ENCODE results near the gene DSCAML1.
A peak's percentile ranks its signal among the peaks of the same experiment; 100 is the strongest.

Gene DSCAML1

GRCh38 chr11:117752071-117752470 is 44.9 kb downstream of the DSCAML1 start:
- no peak for DNase-seq

DNA sequence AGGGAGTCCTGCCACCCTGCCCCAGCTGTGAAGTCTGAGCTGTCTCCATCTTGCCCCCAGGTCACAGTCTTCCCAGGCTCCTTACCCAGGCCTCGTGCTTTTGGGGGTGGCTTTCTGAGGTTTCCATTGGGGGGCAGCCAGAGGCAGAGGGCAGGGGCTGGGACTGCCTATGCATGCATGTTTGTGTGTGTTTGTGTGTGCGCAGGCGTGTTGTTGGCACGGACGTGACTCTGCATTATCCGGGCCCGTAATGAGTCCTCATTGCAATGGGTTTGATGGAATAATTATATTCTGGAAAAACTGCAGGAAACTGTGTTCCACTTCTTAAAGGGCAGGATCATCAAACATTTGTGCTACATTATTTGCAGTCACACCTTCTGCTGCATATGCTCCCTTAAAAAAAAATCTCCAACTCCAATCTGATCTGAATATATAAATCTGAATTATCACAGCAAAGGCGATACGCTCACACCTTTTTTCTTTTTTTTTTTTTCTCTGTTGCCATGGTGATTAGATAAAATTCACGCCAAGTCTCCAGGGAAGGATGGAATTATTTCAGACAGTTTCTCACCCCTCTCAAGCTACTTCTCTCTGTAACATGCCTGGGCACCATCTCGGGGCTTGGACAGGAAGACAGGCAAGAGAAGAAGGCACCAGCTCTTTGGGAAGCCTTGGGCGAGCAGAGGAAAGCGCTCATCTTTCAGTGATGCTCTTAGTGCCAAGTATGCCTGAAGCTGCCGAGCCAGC is 45.9 kb downstream of the DSCAML1 start:
- DNase-seq: no peak

DNA sequence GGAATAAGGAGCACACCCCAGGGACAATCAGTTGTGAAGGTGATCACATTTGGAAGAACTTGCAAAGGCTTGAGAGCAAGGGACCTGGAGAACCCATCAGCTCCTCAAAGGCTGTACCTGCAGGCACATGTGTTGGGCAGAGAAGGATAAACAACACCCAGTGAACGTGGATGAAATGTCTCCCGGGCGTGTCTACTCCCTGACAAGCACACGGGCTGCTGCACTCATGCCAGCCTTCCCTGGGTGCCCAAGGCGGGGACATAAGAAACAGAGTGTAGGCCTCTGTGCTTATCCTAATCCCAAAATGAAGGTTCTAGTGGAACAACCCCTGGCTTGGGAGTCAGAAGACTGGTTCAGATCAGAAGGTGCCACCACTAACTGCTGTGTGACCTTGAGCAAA is 46.7 kb downstream of the DSCAML1 start:
- no peak for DNase-seq

- no peak for DNase-seq
Measured at GRCh38 chr11:117749541-117749910, 47.5 kb downstream of the DSCAML1 start.

DNA sequence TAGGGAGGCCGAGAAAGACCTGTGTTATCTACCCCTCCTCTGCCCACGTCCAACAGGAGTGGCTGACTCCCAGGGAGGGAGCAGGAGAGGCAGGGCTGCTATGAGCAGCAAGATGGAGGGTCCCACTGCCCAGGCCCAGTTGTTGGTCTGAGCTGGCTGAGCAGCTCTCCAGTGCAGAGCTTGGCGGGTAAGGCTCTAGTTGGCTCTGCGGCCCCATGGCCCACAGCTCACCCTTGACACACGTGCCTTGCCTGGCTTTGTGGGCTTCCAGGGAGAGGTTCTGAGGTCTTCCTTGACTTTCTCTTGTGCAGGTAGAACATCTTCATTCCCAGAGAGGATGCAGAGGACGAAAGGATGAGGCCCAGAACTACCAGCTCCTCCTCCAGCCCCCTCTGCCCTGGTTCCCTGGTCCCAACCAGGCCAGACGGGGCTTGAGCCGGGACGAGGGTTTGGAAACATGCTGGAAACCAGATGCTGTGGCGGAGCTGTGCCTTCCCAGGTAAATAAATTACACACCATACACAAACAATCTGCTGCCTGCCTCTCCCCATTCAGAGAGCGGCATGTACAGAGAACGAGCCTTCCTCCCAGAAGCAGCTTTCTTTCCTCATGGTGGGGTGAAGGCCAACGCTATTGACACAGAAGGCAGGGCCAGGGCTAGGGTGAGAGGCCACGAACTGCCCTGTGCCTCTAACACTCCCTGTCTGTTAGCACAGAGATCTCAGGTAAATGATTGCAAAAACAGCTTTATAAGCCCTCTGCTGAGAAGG is 48.1 kb downstream of the DSCAML1 start:
- no peak for DNase-seq

- no peak for DNase-seq
Measured at GRCh38 chr11:117747892-117748291, 49.1 kb downstream of the DSCAML1 start.

GRCh38 chr11:117745346-117745745 is 51.7 kb downstream of the DSCAML1 start:
- DNase-seq: no peak

- DNase-seq: no peak
Measured at GRCh38 chr11:117744471-117745150, 52.4 kb downstream of the DSCAML1 start.

DNA sequence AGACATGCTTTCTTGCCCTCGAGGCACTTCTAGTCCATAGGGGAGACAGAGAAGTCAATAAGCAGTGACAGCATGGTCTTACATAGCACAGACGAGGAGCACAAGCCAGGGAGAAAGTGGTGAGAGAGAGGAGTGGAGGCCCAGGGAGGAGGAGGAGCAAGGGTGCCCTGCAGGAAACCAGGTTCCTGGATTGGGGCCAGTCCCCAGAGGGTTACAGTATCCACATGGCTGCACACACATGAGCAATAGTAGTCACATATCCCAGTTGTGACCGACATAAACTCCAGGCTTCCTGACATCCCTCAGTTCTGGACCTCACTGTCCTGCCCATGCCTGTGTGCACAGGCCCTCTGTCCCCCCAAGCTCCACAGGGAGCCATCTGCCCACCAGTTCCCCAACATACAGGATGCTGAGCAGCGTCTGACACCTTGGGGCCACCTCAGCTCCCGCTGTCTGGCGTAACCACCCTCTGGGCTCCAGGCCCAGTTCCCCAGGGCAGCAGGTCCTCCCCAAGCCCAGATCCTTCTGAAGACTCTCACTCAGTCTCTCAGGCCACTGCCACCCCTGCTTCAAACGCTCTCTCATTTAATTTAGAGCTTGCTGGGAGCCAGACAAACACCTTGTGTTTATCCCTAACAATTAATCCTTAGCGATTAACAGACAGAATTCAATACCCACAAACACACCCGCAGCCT is 53.7 kb downstream of the DSCAML1 start:
- no peak for DNase-seq

- DNase-seq: peak; percentile 23
Measured at GRCh38 chr11:117738246-117738957, 58.6 kb downstream of the DSCAML1 start.

GRCh38 chr11:117735350-117735977 is 61.6 kb downstream of the DSCAML1 start:
- DNase-seq: no peak

DNA sequence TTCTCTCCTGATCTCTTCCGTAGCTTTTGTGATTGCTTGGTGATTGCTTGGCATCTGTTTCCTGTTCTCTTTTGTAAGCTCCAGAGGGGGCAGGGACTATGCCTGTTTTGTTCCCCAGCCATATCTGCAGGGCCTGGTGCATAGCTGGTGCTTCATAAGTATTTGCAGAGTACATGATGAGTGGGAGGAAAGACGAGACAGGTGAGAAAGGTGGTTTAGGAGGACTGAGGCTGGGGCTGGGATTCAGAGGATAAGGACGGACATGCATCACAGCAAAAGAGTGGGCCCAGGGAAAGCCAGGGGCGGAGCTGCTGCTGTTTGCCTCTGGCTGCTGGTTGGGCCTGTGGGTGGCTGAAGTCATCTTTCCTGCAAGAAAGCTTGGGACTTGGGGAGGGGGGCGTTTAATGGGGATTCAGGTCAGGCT is 62.4 kb downstream of the DSCAML1 start:
- no peak for DNase-seq

DNA sequence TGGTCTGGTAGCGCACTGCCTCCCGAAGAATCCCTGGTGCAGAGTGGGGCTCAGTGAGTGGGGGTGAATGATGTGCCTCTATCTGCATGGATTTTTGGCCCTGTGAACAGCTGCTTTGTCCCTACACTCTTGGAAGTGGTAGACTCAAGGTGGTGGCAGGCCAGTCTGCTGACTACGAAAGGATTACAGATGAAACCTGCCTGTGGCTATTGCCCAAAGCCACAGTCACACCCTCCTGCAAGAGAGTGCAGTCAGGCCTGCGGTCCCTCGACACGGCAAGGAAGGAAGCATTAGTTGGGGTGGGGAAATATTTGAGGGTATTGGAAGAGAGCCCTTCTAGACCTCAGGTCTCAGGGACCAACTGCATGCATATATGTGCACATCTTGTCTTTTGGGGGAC is 63.7 kb downstream of the DSCAML1 start:
- DNase-seq: no peak

DNA sequence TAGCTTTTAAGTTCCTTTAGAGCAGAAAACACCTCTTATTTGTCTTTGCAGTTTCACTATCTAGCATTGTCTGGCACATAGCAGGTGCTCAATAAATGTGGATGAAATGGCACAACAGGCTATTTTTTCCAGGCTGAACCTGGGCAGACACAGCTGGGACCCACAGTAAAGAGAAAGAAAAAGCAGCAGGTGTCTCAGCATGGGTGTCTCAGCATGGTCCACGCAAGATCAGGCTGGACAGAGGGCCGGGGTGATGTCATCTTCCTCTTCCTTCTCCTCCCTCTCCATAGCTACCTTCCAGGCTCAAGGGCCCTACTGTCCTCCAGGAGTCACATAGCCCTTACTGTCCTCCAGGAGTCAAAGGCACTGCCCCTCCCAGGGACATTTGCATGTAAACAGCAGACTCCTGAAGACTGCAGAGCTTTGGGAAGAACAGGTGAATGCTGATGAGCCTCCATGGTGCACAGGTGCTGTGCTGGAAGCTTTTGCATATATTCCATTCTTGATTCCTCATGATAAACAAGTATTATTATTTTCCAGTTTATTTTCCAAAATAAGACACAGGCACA is 65.2 kb downstream of the DSCAML1 start:
- DNase-seq: no peak

DNA sequence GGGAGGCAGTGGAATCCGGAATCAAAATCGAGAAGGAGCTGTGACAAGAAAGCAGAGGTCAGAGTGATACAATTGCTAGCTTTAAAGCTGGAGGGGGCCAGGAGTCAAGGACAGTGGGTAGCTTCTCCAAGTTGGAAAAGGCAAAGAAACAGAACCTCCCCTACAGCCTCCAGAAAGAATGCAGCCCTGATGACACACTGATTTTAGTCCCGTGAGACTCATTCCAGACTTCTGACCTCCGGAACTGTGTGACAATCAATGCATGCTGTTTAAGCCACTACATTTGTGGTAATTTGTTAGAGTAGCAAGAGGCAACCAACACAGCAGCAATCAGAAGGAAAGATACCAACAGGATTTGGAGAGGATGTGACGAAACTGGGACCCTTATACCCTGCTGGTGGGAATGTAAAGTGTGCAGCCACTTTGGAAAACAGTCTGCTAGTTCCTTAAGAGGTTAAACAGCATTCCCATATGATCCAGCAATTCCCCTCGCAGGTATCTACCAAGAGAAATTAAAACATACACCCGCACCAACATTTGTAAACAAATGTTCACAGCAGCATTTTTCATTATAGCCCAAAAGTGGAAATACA is 66.7 kb downstream of the DSCAML1 start:
- DNase-seq: no peak

DNA sequence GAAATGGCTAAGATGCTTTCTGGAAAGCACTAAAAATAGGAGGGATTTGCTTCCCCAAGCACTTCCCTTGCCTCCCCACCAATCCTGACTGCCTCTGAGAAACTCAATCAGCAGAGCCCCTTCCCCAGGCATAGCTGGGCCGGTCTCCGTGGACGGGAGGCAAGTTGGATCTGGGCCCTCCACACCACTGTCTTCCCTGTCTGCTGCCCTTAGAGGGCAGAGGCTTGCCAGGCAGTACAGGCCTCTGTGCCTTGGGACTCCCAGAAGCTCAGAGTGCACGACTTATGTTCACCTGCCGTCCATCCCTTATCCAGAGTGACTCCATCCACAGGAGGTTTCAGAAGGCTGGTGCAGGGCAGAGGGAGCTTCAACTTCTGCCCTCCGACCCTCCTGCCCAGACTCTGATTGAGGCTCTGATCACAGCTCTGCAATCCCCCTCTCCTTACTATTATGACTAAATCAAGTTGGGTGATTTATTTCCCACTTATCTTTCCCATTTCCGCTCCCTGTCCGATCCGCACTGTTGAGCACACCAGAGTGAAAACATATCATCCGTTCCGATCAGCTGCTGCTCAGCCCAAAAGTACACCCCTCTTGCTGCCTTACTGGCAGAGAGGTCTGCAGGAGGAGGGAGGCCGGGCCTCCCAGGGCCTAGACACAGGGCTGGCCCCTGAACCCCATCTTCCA is 71.8 kb downstream of the DSCAML1 start:
- no peak for DNase-seq

- no peak for DNase-seq
Measured at GRCh38 chr11:117724621-117725020, 72.4 kb downstream of the DSCAML1 start.

DNA sequence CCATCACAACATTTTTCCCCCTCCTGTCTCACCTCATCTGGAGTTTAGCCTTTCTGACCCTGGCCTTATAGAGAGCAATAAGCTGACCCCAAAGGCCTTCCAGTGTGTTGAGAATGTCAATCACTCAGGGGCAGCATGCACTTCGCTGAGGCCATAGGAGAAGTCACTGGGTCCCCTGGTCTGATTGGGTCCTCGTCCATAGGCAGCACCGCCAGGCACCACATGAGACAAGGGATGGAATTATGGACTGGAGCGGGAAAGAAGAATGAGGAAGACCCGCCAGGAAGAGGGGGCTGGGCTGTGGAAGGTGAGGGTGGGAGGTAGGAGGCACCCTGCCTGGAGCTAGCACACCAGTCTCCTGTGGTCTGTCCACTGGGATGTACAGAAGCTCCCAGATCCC is 72.9 kb downstream of the DSCAML1 start:
- DNase-seq: no peak

DNA sequence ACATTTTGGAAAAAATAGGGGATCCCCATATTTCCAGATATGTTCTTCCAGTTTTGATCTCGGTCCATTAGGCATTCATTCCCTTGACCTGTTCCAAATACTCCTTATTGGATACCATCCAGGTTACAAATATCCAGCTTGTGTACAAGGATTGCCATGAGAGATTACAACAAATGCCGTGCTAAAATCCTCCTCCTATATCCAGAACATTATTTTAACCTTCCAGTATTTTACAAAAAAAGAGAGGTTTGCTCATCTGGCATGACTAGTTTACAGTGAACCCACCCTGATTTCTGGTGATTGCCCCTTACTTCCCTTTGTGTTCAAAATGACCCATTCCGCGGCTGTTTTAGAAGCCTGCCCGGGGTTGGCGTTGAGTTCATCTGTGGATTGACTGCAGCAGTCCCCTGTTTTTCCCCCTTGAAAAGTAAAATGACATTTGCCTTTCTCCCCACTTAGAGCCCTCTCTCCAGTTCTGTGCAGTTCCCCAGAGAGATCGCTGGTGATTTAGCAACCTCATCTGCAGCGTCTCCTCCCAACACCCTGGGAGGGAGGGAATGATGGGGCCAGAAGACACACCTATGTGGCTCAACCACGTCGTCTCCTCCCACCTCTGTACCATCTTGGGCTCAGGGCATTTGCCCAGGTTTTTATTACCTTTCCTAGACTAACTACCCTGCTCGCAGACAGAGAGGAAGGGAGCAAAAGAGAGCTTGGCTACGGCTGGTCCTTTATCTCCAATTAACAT is 73.6 kb downstream of the DSCAML1 start:
- no peak for DNase-seq

- DNase-seq: no peak
Measured at GRCh38 chr11:117722082-117722481, 74.9 kb downstream of the DSCAML1 start.
